Measurements from ENCODE around the gene GSC2.
A peak's percentile ranks its signal among the peaks of the same experiment; 100 is the strongest.

GSC2 gene

GRCh38 chr22:19118329-19118880 lies 31.7 kb downstream of the GSC2 start:
- DNase-seq, result peak; percentile 26

- no peak for DNase-seq
These were observed 33.0 kb downstream of the GSC2 start for GRCh38 chr22:19117111-19117512.

- DNase-seq, result peak; percentile 24
These were observed 34.5 kb downstream of the GSC2 start for GRCh38 chr22:19115628-19116027.

DNA sequence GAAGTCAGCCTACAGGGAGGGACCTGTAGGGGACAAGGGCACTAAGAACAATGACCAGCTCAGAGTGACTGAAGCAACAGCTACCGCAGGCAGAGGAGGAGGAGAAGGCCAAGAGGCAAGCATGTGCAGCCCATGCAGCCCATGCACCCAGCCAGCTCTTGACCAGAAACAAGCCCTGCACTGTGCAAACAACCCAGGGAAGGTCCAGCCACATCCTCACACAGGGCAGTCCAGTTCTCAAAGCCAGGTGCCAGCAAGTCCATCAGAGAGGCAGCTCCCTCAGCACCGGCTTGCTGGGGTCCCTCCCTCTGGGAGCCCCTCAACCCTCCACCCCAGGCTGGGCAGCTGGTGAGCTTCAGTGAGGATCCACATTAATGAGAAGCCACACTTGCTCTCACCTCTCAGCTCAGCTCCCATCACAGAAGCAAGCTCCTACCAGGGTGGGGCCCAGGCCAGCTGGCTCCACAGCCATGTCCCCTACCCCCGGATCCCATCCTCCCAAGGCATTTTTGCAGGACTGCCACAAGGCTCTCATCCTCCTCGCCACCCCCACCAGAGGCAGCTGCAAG lies 35.0 kb downstream of the GSC2 start:
- DNase-seq, result no peak

- DNase-seq, result no peak
These were observed 36.7 kb downstream of the GSC2 start for GRCh38 chr22:19113429-19113828.

DNA sequence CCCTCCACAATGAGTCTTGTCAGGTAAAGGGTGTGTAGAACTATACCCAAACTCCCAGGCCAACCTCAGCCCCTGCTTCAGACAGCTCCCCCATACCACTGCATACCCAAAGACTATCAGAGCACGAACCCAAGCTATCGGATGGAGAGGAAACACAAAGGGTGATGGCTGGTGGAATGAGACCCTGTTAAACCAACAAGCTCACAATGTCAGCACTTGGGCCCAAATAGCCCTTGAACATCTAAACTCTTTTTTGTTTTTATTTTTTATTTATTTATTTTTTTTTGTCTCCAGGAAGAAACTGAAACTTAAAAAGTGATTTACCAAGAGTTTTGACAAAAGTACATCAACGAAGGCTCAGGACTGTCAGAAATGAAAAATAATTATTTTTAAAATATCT lies 38.5 kb downstream of the GSC2 start:
- no peak for DNase-seq

- no peak for DNase-seq
These were observed 39.0 kb downstream of the GSC2 start for GRCh38 chr22:19111140-19111539.

GRCh38 chr22:19110646-19111045 lies 39.4 kb downstream of the GSC2 start:
- no peak for DNase-seq

- DNase-seq, result no peak
These were observed 40.0 kb downstream of the GSC2 start for GRCh38 chr22:19110064-19110458.

DNA sequence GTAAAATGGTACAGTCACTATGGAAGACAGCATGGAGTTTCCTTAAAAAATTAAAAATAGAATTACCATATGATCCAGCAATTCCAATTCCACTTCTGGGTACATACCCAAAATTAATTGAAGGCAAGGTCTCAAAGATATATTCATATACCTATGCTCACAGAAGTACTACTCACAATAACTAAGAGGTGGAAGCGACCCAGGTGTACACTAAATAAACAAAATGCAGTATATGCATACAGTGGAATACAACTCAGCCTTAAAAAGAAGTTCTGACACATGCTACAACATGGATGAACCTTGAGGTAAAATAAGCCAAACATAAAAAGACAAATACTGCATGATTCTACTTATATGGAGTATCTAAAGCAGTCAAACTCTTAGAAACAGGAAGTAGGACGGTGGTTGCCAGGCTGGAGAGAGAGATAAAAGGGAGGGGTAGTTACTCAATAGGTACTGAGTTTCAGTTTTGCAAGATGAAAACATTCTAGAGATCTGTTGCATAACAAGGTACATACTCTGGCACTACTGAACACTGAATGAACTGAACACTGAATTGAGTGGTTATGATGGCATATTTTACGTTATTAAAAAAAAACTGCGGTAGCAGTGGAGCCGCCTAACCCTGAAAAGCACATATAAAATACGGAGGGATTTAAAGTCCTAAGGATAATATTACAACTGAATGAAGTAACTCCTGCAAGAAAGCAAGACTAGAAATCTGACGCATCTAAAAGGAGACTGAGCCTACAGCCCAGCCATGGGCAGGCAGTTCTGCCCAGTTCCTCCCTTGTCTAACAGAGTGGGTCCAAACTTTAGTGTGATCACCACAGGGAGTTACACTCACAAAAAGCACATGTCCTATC lies 40.7 kb downstream of the GSC2 start:
- peak; percentile 73 for DNase-seq

GRCh38 chr22:19108807-19109197 lies 41.3 kb downstream of the GSC2 start:
- DNase-seq, result no peak

DNA sequence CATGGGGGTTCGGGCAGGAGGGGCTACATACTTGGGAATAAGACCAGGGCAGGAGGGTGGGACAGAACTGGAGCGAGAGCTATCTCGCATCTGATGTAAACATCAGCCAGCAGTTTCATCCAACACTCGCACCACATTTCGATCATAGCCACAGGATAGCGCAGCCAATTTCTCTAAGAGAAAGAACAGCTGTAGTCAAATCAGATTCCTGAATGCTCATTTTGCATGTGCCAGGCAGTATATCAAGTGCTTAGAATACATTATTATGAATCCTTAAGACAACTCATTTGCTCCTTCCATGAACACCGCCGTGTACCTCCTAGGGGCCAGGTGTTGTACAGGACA lies 42.4 kb downstream of the GSC2 start:
- DNase-seq, result no peak

DNA sequence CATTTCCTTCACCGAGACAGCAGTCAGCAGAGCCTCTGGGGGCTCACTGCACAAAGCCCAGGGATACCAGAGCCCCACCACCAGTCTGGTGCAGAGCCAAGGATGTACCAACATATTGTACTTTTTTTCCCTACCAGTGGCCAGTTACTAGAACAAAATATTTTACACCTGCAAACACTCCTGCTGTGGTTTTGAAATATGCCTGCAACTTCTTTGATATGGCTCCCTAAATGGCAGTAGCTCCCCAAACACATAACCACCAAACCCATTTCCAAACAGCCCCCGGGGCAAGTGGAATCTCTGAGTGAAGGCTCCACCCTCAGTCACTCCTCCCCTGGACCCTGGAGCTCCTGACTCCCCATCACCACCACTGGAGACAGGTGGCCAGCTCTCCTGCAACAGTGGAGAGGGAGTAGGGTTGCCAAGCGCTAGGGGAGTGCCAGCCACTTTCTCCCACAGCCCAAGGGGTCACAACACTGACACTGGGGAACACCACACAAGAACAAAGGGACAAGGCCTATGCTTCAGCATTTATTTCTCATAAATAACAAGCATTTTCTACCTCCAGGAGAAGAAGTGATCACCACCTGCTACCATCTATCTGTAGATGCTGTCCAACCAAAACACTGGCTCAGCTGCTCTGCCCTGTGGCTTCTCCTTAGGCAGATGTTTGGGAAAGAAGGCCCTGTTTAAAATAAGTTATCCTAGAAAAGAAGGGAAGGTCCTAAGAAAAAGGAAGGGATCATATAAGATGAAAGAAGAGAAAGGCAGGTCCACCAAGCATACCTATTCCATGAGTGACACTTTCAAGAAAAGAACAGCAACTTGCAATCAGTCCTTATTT lies 43.0 kb downstream of the GSC2 start:
- no peak for DNase-seq

- DNase-seq, result peak; percentile 64
These were observed 44.0 kb downstream of the GSC2 start for GRCh38 chr22:19105867-19106802.

- no peak for DNase-seq
These were observed 44.6 kb downstream of the GSC2 start for GRCh38 chr22:19105456-19105855.

DNA sequence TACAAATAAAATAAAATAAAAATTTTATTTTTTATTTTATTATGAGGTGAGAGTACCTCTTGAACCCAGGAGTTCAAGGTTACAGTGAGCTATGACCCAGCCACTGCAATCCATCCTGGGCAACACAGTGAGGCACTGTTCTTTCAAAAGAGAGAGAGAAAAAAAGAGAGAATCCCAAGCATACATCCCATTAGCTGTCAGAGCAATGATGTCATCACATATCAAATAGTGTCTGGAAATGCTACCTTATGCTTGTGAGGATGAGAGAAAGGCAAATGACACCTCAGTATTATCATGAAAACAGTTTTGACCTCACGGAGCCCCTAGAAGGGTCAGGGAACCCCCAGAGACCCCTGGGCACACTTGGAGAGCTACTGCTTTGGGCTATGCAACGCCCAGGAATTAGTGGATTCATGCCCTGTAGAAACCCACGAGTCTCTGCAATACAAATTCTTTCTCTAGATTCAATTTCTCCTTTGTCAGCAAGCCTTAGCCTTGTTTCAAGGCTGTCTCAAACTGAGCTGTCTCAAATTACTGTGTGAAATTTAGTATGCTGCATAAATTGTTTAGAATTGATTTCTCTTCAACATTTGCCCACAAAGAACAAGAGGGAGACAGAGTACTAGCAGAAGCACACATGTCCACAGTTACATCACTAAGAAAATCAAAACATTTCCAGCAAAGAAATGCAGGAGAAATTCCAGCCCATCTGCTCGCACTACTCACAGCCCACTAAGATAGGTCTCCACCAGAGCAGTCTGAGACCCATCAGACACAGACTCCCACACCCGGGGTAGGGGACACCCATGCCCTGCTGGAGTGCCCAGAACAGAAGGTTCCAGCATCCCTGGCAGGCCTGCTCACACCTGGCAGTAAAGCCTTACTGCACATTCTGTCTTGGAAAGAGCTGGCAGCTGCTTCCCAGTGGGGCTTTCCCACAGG lies 45.9 kb downstream of the GSC2 start:
- DNase-seq, result no peak

- DNase-seq, result no peak
These were observed 51.9 kb downstream of the GSC2 start for GRCh38 chr22:19098157-19098556.

DNA sequence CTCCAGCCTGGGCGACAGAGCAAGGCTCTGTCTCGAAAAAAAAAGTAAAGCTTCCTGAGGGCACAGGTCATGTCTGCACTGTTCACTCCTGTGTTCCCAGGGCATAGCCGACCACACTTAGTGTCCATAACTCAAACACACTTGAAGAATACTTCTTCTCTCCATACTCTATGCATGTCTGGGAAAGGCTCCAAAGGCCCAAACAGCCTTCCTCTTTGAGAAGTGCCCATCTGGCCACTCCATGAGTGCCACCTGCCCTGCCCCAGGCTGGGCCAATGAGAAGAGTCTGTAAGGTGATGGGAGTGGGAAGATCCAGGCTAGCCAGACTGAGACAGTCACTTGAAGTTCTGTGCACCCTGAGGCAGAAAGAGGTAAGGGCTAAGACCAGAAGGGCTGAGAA lies 52.6 kb downstream of the GSC2 start:
- DNase-seq, result no peak
